PC-9 (cell line): ENCODE results near the gene NUP133.

Experiments
- CTCF ChIP-seq: fragments of 200-600 bp; sonication (generic); conservative IDR thresholded peaks from 2 replicates; pipeline ENCODE4 v1.6.1; 2017; ENCODE audit warnings: mixed run types, antibody characterized with exemption, mild to moderate bottlenecking, moderate library complexity
- EZH2 ChIP-seq: fragments of 200-600 bp; sonication (generic); IDR thresholded peaks from 2 replicates; pipeline ENCODE4 v1.8.0; 2017; ENCODE audit warnings: antibody characterized with exemption, low read depth

GRCh38 chr1:229459815-229460214 lies 48.3 kb downstream of the NUP133 start:
- TF ChIP-seq CTCF (no peak), EZH2 (no peak)
